Tibial nerve (tissue), 4 donors: ENCODE data around the gene CAMTA1. TPM values are rescaled to one million over a fixed set of nuclear protein-coding genes. Genes with fewer than 3 reads are reported as not detected.

Experiments
- DNase-seq, 2 donors: peaks; one replicate each; pipeline ENCODE4 v3.0.0-alpha.2; 2019; ENCODE audit warnings: low spot score in 2 of 2
- H3K27ac ChIP-seq, 4 donors: fragments of 200-600 bp; sonication (generic) in 3 of 4; one replicate each; pipeline ENCODE4 v1.5.1; 2017 to 2019; ENCODE audit warnings: mild to moderate bottlenecking in 1 of 4
- H3K27me3 ChIP-seq, 2 donors: fragments of 200-600 bp; sonication (generic) in 1 of 2; one replicate each; pipeline versions ENCODE4 v1.5.1 to v1.6.0; 2017 to 2019
- H3K36me3 ChIP-seq, 3 donors: fragments of 200-600 bp; sonication (generic); one replicate each; pipeline ENCODE4 v1.5.1; 2018 to 2019
- H3K4me1 ChIP-seq, 4 donors: fragments of 200-600 bp; sonication (generic) in 3 of 4; one replicate each; pipeline ENCODE4 v1.5.1; 2017 to 2019
- H3K4me3 ChIP-seq, 4 donors: fragments of 200-600 bp; sonication (generic) in 3 of 4; one replicate each; pipeline ENCODE4 v1.5.1; 2017 to 2019; ENCODE audit warnings: mild to moderate bottlenecking in 1 of 4, moderate library complexity in 1 of 4
- H3K9me3 ChIP-seq, 4 donors: fragments of 200-600 bp; sonication (generic) in 3 of 4; one replicate each; pipeline ENCODE4 v1.5.1; 2017 to 2019
- CTCF ChIP-seq, 5 experiments: fragments of 200-600 bp in 3 of 5; fragments of 450-650 bp in 2 of 5; sonication (generic) in 3 of 5; IDR thresholded peaks; one replicate each; pipeline ENCODE4 v1.5.1; 2016 to 2019; ENCODE audit warnings: antibody characterized with exemption in 5 of 5, mild to moderate bottlenecking in 3 of 5, moderate library complexity in 2 of 5
- EP300 ChIP-seq, 2 donors: sonication (generic); formaldehyde crosslinking; IDR thresholded peaks; one replicate each; pipeline ENCODE4 v1.6.1; 2017; ENCODE audit warnings: antibody characterized with exemption in 2 of 2, mild to moderate bottlenecking in 1 of 2
- POLR2A ChIP-seq, 2 donors: fragments of 450-650 bp; IDR thresholded peaks; one replicate each; pipeline ENCODE4 v1.6.1; 2017; ENCODE audit warnings: antibody characterized with exemption in 2 of 2, mild to moderate bottlenecking in 2 of 2, moderate library complexity in 2 of 2
- WGBS, 2 donors: methylation state at CpG; one replicate each; pipeline ENCODE4 v1.1.5; 2018; 5-methylcytosine and 5-hydroxymethylcytosine counted together
- total RNA-seq, 4 donors: library from RNA; depleted of rRNA; stranded (reverse); fragments of >200 nt; gene quantifications; one replicate each; pipeline ENCODE4 v1.1.0, GENCODE V29; 2016

Gene CAMTA1
- total RNA-seq, 4 donors from 2014 or later, result 41.8 to 104 (median 87.2) TPM

- Histone ChIP-seq H3K9me3 (no peaks in the 10 kb centered on the region), H3K27me3 (no peaks in the 10 kb centered on the region), H3K4me1 (no peaks in the 10 kb centered on the region), H3K4me3 (no peak overlapping the region), H3K27ac (no peak overlapping the region), H3K36me3 (no peaks in the 10 kb centered on the region)
- TF ChIP-seq CTCF (IDR thresholded peaks at IDR 0.05), result no peak
- no peak for TF ChIP-seq EP300 (IDR thresholded peaks at IDR 0.05)
- no peak for TF ChIP-seq POLR2A (IDR thresholded peaks at IDR 0.05)
- no peak for DNase-seq
- 93 to 96% methylated on average over 6 of the region's 7 CpGs for WGBS, 2 donors
These were observed 644.9 kb downstream of the CAMTA1 start for GRCh38 chr1:7430047-7430608.

GRCh38 chr1:7430691-7431090, 645.4 kb downstream of the CAMTA1 start:
- H3K27me3 ChIP-seq, result no peaks in the 10 kb centered on the region
- no peaks in the 10 kb centered on the region for H3K9me3 ChIP-seq
- no peak overlapping the region for H3K27ac ChIP-seq
- DNase-seq, result no peak
- WGBS, 2 donors, result 64% methylated on average over 1 of the region's 1 CpG
- H3K4me1 ChIP-seq, result no peaks in the 10 kb centered on the region
- TF ChIP-seq EP300 (IDR thresholded peaks at IDR 0.05) (no peak), POLR2A (IDR thresholded peaks at IDR 0.05) (no peak), CTCF (IDR thresholded peaks at IDR 0.05) (no peak)
- no peak overlapping the region for H3K4me3 ChIP-seq
- no peaks in the 10 kb centered on the region for H3K36me3 ChIP-seq

DNA sequence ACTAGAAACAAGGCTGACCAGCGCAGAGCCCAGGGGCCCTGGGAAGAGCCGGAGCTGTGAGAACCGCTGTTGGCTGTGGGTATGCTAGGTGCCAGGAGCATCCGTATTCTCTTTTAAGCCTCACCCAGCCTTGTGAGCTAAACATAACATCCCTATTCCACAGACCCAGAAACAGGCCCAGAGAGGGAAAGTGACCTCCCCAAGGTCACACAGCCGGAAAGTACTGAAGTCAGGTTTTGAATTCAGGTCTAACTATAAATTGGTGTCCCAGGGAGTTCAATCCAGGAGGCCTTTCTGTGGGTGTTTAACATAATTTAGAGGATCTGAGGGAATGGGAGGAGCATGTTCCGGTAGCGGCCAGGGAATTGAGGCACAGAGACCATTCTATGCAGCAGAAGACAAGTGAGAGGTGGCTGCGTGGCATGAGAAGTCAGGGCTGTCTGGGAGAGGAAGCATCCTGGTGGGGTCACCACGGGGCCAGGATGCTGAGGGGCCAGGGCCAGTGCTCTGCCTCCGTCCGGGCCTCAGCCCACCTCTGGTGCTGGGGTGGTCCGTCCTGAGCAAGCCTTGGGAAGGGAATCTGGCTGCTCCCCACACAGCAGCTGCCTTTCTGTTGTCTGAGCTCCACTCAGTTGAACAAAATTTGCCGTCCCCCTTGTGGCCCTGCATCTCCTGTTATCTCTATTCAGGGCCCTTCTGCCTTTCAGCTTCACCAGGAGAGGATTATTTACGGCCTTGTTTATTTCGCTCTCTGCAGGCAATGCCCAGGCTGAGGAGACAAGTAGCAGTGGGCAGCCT, 647.0 kb downstream of the CAMTA1 start:
- 75 to 81% methylated on average over 15 of the region's 15 CpGs for WGBS, 2 donors
- Histone ChIP-seq H3K4me1 (no peaks in the 10 kb centered on the region), H3K9me3 (no peaks in the 10 kb centered on the region), H3K4me3 (no peak overlapping the region), H3K36me3 (no peaks in the 10 kb centered on the region), H3K27me3 (no peaks in the 10 kb centered on the region), H3K27ac (no peak overlapping the region)
- TF ChIP-seq CTCF (IDR thresholded peaks at IDR 0.05) (no peak), POLR2A (IDR thresholded peaks at IDR 0.05) (no peak), EP300 (IDR thresholded peaks at IDR 0.05) (no peak)
- DNase-seq, result no peak

- no peaks in the 10 kb centered on the region for H3K9me3 ChIP-seq
- H3K27ac ChIP-seq, result no peak overlapping the region
- H3K4me3 ChIP-seq, result no peak overlapping the region
- H3K36me3 ChIP-seq, result no peaks in the 10 kb centered on the region
- no peaks in the 10 kb centered on the region for H3K27me3 ChIP-seq
- H3K4me1 ChIP-seq, result no peaks in the 10 kb centered on the region
- no peak for DNase-seq
- TF ChIP-seq CTCF (IDR thresholded peaks at IDR 0.05), result no peak
- no peak for TF ChIP-seq EP300 (IDR thresholded peaks at IDR 0.05)
- TF ChIP-seq POLR2A (IDR thresholded peaks at IDR 0.05), result no peak
- WGBS, 2 donors, result 78 to 79% methylated on average over 3 of the region's 5 CpGs
These were observed 647.7 kb downstream of the CAMTA1 start for GRCh38 chr1:7432900-7433380.

GRCh38 chr1:7434566-7434965, 649.3 kb downstream of the CAMTA1 start:
- 95 to 96% methylated on average over 5 of the region's 5 CpGs for WGBS, 2 donors
- no peaks in the 10 kb centered on the region for H3K36me3 ChIP-seq
- no peaks in the 10 kb centered on the region for H3K27me3 ChIP-seq
- no peak overlapping the region for H3K27ac ChIP-seq
- TF ChIP-seq POLR2A (IDR thresholded peaks at IDR 0.05), result no peak
- no peak for TF ChIP-seq EP300 (IDR thresholded peaks at IDR 0.05)
- no peak for TF ChIP-seq CTCF (IDR thresholded peaks at IDR 0.05)
- H3K9me3 ChIP-seq, result no peaks in the 10 kb centered on the region
- no peaks in the 10 kb centered on the region for H3K4me1 ChIP-seq
- no peak overlapping the region for H3K4me3 ChIP-seq
- no peak for DNase-seq
